Panc1 (cell line): ENCODE measurements around the gene USP4. TPM values are rescaled to one million over a fixed set of nuclear protein-coding genes. Genes with fewer than 3 reads are reported as not detected.
A peak's percentile ranks its signal among the peaks of the same experiment; 100 is the strongest.

Experiments used
- ATAC-seq: fragments of 200-7000 bp; cut with Tn5 transposase; 2 replicates; pipeline ENCODE4 v1.9.1; 2020; ENCODE audit warnings: mild to moderate bottlenecking, moderate library complexity
- BruUV-seq: library from RNA; stranded (reverse); fragments of 400-500 nt; replicated peaks from 2 replicates; lab custom pipeline; 2021; lab: Mats Ljungman, UMichigan
- CTCF ChIA-PET: fragments of 300-600 bp; sonication (Branson Sonifier 250); formaldehyde crosslinking; loops from one replicate; lab custom pipeline; 2022; ENCODE audit warnings: antibody characterized with exemption; lab: Charles Lee
- POLR2A ChIA-PET: fragments of 300-600 bp; sonication (Branson Sonifier 250); formaldehyde crosslinking; loops from one replicate; lab custom pipeline; 2022; ENCODE audit warnings: antibody characterized with exemption; lab: Charles Lee
- DNase-seq: peaks from one replicate; pipeline ENCODE4 v3.0.0-alpha.2; 2010; ENCODE audit warnings: low read depth, low spot score
- H3K27ac ChIP-seq: 2 replicates; pipeline ENCODE4 v1.5.1; 2011; ENCODE audit warnings: mild to moderate bottlenecking, low read length, inconsistent platforms
- H3K27me3 ChIP-seq: fragments of 200-500 bp; sonication (Bioruptor generic); 2 replicates; pipeline ENCODE4 v1.6.0; 2014; ENCODE audit warnings: low read length, inconsistent platforms; ENCODE audit not compliant: control insufficient read depth, insufficient read depth
- H3K36me3 ChIP-seq: fragments of 200-500 bp; sonication (Bioruptor generic); 2 replicates; pipeline ENCODE4 v1.5.1; 2014; ENCODE audit warnings: inconsistent platforms, mild to moderate bottlenecking, low read length, moderate library complexity; ENCODE audit not compliant: control insufficient read depth, insufficient read depth
- H3K4me1 ChIP-seq: 2 replicates; pipeline ENCODE4 v1.5.1; 2011; ENCODE audit warnings: inconsistent platforms, mild to moderate bottlenecking, low read length, moderate library complexity; ENCODE audit not compliant: control insufficient read depth, insufficient read depth
- H3K4me3 ChIP-seq, 2 experiments: 2 replicates each; pipeline ENCODE4 v1.5.1; 2011 to 2012; ENCODE audit warnings: low read depth in 2 of 2, low read length in 2 of 2, mild to moderate bottlenecking in 2 of 2, inconsistent platforms in 1 of 2, moderate library complexity in 1 of 2
- H3K9me3 ChIP-seq: fragments of 200-500 bp; sonication (Bioruptor generic); 2 replicates; pipeline ENCODE4 v1.5.1; 2014; ENCODE audit warnings: low read depth, mild to moderate bottlenecking, inconsistent platforms, low read length, moderate library complexity; ENCODE audit not compliant: control insufficient read depth, insufficient read depth
- CTCF ChIP-seq: fragments of 450-650 bp; IDR thresholded peaks from 2 replicates; pipeline ENCODE4 v1.5.1; 2017; ENCODE audit warnings: mild to moderate bottlenecking
- POLR2AphosphoS5 ChIP-seq: IDR thresholded peaks from 2 replicates; pipeline ENCODE4 v1.6.1; 2012; ENCODE audit warnings: mild to moderate bottlenecking, low read depth, low read length, moderate library complexity
- REST ChIP-seq, 2 experiments: IDR thresholded peaks; 2 replicates each; pipeline ENCODE4 v1.6.1; 2011 to 2012; ENCODE audit warnings: low read depth in 2 of 2, control low read depth in 1 of 2, low read length in 1 of 2, mild to moderate bottlenecking in 1 of 2, moderate library complexity in 1 of 2; ENCODE audit not compliant: insufficient read depth in 1 of 2
- SIN3A ChIP-seq: IDR thresholded peaks from 2 replicates; pipeline ENCODE4 v1.6.1; 2012; ENCODE audit warnings: low read depth, mild to moderate bottlenecking, low read length, moderate library complexity, borderline replicate concordance; ENCODE audit not compliant: insufficient read depth
- TCF7L2 ChIP-seq: IDR thresholded peaks from 2 replicates; pipeline ENCODE4 v1.6.1; 2011; ENCODE audit warnings: mild to moderate bottlenecking, low read depth, low read length, inconsistent platforms
- in situ Hi-C: cut with HindIII; loops from 2 replicates; pipeline ENCODE4 v1.10.0; 2016; ENCODE audit warnings: low sequenced_read_pairs, low pct_unique_long_range_greater_than_20kb
- intact Hi-C: fragments of 100-400 bp; cut with micrococcal nuclease; formaldehyde crosslinking; loops from one replicate; pipeline ENCODE4 v1.10.0; 2022; ENCODE audit not compliant: unreplicated experiment
- total RNA-seq: library from RNA; stranded (reverse); gene quantifications from one replicate; pipeline ENCODE4 v1.2.1, GENCODE V29; 2021; ENCODE audit not compliant: unreplicated experiment

The USP4 gene
- total RNA-seq, 1 experiment from 2014 or later = 39.9 TPM

GRCh38 chr3:49387721-49388120 is 47.9 kb upstream of the USP4 start:
- Histone ChIP-seq H3K9me3 (no peaks in the 10 kb centered on the region), H3K36me3 (no peaks in the 10 kb centered on the region), H3K4me3 (no peak overlapping the region), H3K27me3 (no peaks in the 10 kb centered on the region), H3K27ac (no peak overlapping the region), H3K4me1 (no peaks in the 10 kb centered on the region)
- TF ChIP-seq SIN3A = no peak
- TF ChIP-seq POLR2AphosphoS5 = no peak
- no peak for TF ChIP-seq REST (IDR thresholded peaks at IDR 0.05; ENCODE audit: insufficient read depth in 1 of 2, low read depth in 2 of 2, low read length in 1 of 2)
- TF ChIP-seq TCF7L2 = no peak
- no peak for TF ChIP-seq CTCF
- POLR2A ChIA-PET = no interaction called here
- ATAC-seq = peak; percentile 55
- CTCF ChIA-PET = no interaction called here
- in situ Hi-C loops = no loop called here
- intact Hi-C loops = no loop called here
- BruUV-seq = no TSS peak
- peak; percentile 47 for DNase-seq

- POLR2A ChIA-PET = interaction anchor here (0.6 kb wide), 2 partner anchors 356 to 753 kb away, joined by 3 to 12 read pairs; no protein-coding TSS in a partner anchor
- H3K36me3 ChIP-seq = no peaks in the 10 kb centered on the region
- TF ChIP-seq REST (IDR thresholded peaks at IDR 0.05; ENCODE audit: insufficient read depth in 1 of 2, low read depth in 2 of 2, low read length in 1 of 2) (no peak), CTCF (no peak), POLR2AphosphoS5 (no peak), TCF7L2 (no peak), SIN3A (no peak)
Observed at GRCh38 chr3:49386056-49386756, 46.4 kb upstream of the USP4 start.

More at GRCh38 chr3:49386056-49386756, 46.4 kb upstream of the USP4 start:
- ATAC-seq (no peak), DNase-seq (no peak)
- no TSS peak for BruUV-seq
- CTCF ChIA-PET = no interaction called here
- Histone ChIP-seq H3K4me1 (no peaks in the 10 kb centered on the region), H3K4me3 (no peak overlapping the region), H3K27ac (no peak overlapping the region), H3K9me3 (no peaks in the 10 kb centered on the region), H3K27me3 (no peaks in the 10 kb centered on the region)
- intact Hi-C loops = no loop called here
- in situ Hi-C loops = no loop called here
